ENCODE measurements around the gene HES1. TPM values are rescaled to one million over a fixed set of nuclear protein-coding genes. Genes with fewer than 3 reads are reported as not detected.

Gene HES1
- total RNA-seq, 8 experiments from 2014 or later, result 12.4 to 83.5 (median 18.1) TPM

DNA sequence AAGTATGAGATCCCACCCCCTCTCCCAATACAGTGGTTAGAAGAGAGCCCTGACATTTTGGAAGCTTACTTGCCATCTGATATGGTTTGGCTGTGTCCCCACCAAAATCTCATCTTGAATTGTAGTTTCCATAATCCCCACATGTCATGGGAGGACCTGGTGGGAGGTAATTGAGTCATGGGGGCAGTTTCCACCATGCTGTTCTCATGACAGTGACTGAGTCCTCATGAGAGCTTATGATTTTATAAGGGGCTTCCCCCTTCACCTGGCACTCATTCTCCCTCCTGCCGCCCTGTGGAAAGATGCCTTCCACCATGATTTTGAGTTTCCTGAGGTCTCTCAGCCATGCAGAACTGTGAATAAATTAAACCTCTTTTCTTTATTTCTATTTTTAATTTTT lies 28.8 kb upstream of the HES1 start:
- 83 to 100% (median 100%) methylated on average over 1 of the region's 1 CpG; no CpG with 5 or more reads in 2 of the 10 experiments for WGBS, 10 experiments

DNA sequence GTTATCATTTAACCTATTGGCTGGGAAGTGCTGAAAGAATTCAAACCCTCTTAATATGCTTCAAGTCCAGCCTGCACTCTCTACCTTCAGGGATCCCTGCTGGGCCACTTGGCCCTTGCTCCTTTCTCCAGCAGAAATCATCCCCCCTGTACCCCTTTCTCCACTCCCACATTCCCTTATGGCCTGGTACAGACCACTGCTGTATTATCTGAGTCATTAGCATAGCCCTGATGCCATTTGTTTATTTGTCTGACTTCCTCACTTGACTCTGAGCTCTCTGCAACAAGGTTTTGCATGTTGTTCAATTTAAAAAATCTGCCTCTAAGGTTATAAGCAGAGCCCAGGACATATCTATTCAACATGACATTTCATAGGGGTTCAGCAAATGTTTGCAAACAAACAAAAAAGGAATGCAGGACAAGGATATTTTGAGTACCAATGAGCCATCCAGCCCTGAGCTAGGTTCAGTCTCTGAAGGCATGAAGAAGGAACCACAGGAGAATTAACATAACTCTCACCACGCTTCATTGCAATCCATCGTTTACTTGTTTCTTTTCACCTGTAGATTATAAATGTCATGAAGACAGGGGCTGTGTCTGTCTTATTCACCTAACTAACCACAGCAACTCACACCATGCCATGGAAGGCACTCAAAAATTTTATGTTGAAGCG lies 26.6 kb upstream of the HES1 start:
- in situ Hi-C loops (cut with MboI; ENCODE audit: low pct_unique_long_range_greater_than_20kb in 2 of 9, low sequenced_read_pairs in 9 of 9, unreplicated experiment in 9 of 9), result no loop called here
- peaks cover 13 to 21% of the 10 kb centered on the region in 2 donors for H3K4me1 ChIP-seq (replicated peaks in 1 of 2)
- no peak for ATAC-seq (replicated peaks in 6 of 8)
- WGBS, 10 experiments, result 49 to 100% (median 81%) methylated on average over 1 to 3 of the region's 3 CpGs; no CpG with 5 or more reads in 4 of the 10 experiments
- no peak overlapping the region for H3K27ac ChIP-seq
- H3K4me3 ChIP-seq, result no peak overlapping the region

More for the DNA sequence above, 28.8 kb upstream of the HES1 start:
- no peak overlapping the region for H3K4me3 ChIP-seq
- in situ Hi-C loops (cut with MboI; ENCODE audit: low pct_unique_long_range_greater_than_20kb in 2 of 9, low sequenced_read_pairs in 9 of 9, unreplicated experiment in 9 of 9), result no loop called here
- no peak overlapping the region for H3K27ac ChIP-seq
- peaks cover 8 to 13% of the 10 kb centered on the region in 2 donors for H3K4me1 ChIP-seq (replicated peaks in 1 of 2)
- ATAC-seq (replicated peaks in 6 of 8), result no peak

DNA sequence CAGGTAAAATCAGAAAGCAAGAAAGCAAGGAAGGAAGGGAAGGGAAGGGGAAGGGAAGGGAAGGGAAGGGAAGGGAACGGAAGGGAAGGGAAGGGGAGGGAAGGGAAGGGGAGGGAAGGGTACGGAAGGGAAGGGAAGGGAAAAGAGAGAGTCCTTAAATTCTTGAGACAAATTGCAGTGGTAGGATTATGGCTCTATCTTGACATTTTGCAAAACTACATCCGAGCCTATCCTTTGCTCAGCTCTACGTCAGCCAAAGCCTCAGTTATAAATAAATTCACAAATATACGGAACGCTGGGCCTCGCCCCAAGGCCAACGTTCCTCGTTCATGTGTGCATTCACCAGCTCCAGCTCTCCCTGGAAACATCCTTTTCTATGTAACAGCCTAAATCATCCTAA lies 25.5 kb upstream of the HES1 start:
- in situ Hi-C loops (cut with MboI; ENCODE audit: low pct_unique_long_range_greater_than_20kb in 2 of 9, low sequenced_read_pairs in 9 of 9, unreplicated experiment in 9 of 9), result no loop called here
- ATAC-seq (replicated peaks in 6 of 8), result peak in 1 of 8 experiments; percentile 5
- H3K4me1 ChIP-seq (replicated peaks in 1 of 2), result peaks cover 12 to 17% of the 10 kb centered on the region in 2 donors
- H3K4me3 ChIP-seq, result no peak overlapping the region
- 69 to 100% (median 90%) methylated on average over 2 to 5 of the region's 9 CpGs; no CpG with 5 or more reads in 3 of the 10 experiments for WGBS, 10 experiments
- no peak overlapping the region for H3K27ac ChIP-seq

DNA sequence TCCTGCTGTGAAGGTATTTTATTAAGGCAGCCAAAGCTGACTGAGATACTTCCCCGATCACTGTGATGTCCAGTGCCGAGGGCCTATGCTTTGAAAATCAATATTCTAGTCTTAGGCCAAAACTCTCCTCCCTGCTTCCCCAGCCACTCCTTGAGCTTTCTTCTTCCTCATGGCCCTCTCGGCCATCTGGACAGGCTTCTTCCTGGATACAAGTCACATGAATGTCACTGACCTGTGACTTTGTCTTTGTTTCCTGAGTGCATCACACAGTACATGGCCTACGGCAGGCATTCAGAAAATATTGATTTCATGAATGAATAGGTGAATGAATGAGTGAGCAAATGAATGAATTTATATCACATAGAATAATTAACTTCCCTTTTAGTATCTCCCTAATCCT lies 24.6 kb upstream of the HES1 start:
- WGBS, 10 experiments, result 40 to 100% (median 77%) methylated on average over 1 to 4 of the region's 4 CpGs; no CpG with 5 or more reads in 3 of the 10 experiments

DNA sequence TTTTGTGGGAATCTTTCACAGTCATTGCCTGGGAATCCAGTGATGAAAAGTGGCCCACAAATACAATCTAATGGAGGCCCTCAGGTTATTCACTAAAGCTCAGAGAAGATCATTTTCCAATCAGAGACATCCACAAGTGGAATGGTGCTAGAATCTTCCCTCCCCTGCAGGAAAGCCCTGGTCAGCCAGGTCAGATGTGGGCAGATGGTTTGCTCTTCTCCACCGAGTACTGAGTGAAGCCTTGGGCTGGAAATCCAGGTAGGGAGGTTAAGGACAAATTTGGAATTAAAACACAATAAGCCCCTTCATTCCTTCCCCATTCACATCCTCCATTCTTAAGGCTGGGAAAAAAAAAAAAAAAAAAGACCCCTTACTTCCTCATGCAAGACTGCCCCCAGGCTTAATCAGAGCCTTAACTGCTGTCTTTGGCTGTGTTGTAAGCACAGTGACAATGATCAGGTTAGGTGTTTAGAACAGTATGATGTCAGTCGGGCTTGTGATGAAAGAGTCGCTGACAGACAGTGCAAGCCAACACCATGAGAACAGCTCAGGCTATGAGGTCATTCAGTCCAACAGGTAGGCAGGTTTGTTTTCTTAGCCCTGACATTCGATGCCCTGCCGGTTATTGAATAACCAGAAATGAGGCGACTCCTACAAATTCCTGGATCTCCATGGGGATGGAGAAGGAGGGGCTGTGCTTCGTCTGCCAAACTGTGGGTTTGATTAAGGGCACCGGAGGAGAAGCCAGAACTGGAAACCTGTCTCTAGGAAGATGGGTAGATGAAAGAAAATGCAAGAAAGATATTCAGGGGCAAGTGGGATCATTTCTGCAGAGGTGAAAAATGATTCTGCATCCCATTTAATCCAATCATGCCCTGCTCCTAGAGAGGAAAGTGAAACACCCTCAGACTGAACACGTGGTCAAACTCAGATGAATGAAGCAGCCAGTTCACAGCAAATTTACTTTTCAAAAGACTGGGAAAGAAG lies 23.5 kb upstream of the HES1 start:
- Histone ChIP-seq H3K27ac (peak overlapping the region in 1 of 2 donors; percentile 3), H3K4me3 (no peak overlapping the region), H3K4me1 (replicated peaks in 1 of 2) (peaks cover 12 to 17% of the 10 kb centered on the region in 2 donors)
- in situ Hi-C loops (cut with MboI; ENCODE audit: low pct_unique_long_range_greater_than_20kb in 2 of 9, low sequenced_read_pairs in 9 of 9, unreplicated experiment in 9 of 9), result no loop called here
- peak; percentile 62 to 99 (median 96) for ATAC-seq (replicated peaks in 6 of 8)
- WGBS, 10 experiments, result 0 to 72% (median 13%) methylated on average over 1 to 8 of the region's 9 CpGs; no CpG with 5 or more reads in 1 of the 10 experiments

More for the DNA sequence above, 24.6 kb upstream of the HES1 start:
- Histone ChIP-seq H3K27ac (no peak overlapping the region), H3K4me3 (no peak overlapping the region), H3K4me1 (replicated peaks in 1 of 2) (peaks cover 12 to 17% of the 10 kb centered on the region in 2 donors)
- in situ Hi-C loops (cut with MboI; ENCODE audit: low pct_unique_long_range_greater_than_20kb in 2 of 9, low sequenced_read_pairs in 9 of 9, unreplicated experiment in 9 of 9), result no loop called here
- no peak for ATAC-seq (replicated peaks in 6 of 8)

DNA sequence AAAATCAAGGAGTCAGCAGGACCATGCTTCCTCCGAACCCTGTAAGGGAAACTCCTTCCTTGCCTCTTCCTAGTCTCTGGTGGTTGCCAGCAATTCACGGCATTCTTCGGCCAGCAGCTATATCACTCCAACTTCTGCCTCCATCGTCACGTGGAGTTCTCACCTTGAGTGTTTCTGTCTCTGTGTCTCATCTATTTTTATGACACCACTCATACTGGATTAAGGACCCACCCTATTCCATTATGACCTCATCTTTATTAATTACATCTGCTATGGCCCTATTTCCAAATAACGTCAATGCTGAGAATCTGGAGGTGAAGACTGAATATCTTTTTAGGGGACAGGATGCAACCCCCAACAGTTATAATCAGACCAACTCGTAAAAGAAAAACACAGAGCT lies 21.8 kb upstream of the HES1 start:
- in situ Hi-C loops (cut with MboI; ENCODE audit: low pct_unique_long_range_greater_than_20kb in 2 of 9, low sequenced_read_pairs in 9 of 9, unreplicated experiment in 9 of 9), result no loop called here
- ATAC-seq (replicated peaks in 6 of 8), result no peak
- WGBS, 10 experiments, result 60 to 100% (median 87%) methylated on average over 1 to 7 of the region's 7 CpGs; no CpG with 5 or more reads in 2 of the 10 experiments
- Histone ChIP-seq H3K27ac (no peak overlapping the region), H3K4me3 (no peak overlapping the region), H3K4me1 (replicated peaks in 1 of 2) (peaks cover 12 to 17% of the 10 kb centered on the region in 2 donors)

DNA sequence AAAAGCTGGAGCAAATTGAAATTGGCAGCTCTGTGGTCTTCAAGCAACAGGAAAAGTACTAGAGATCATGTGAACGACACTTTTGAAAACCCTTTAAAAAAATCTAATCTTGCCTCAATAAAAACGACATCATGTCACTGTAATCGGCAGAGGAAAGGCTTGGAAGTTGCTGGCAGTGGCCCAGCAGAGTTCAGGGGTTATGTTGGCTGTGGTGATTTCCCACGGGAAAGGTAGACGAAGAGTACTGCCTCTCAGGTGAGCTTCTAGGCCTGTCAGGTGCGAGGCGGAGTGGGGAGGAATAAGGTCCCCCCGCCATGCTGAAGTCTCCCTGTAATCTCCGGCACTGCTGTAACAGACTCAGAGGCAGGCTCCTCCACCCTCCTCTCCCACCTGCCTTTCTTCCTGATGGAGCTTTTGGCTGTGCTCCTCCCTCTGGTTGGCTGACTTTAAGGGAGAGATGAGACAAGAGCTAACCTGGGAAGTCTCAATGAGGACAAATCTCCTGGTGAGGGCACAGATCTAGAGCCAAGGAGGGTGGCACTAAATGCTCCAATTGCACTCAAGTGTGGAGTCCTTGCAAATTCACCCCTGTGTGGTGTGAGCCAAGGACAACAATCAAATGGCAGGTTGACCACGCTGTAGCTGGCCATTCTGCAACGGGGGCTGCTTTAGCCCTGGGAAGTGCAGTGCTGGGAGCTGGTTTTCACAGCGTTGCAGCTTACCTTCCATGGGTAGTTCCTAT lies 18.7 kb upstream of the HES1 start:
- H3K4me1 ChIP-seq (replicated peaks in 1 of 2), result peaks cover 9 to 13% of the 10 kb centered on the region in 2 donors
- in situ Hi-C loops (cut with MboI; ENCODE audit: low pct_unique_long_range_greater_than_20kb in 2 of 9, low sequenced_read_pairs in 9 of 9, unreplicated experiment in 9 of 9), result no loop called here
- no peak overlapping the region for H3K27ac ChIP-seq
- no peak overlapping the region for H3K4me3 ChIP-seq
- no peak for ATAC-seq (replicated peaks in 6 of 8)
- 17 to 90% (median 73%) methylated on average over 2 to 11 of the region's 12 CpGs for WGBS, 10 experiments

DNA sequence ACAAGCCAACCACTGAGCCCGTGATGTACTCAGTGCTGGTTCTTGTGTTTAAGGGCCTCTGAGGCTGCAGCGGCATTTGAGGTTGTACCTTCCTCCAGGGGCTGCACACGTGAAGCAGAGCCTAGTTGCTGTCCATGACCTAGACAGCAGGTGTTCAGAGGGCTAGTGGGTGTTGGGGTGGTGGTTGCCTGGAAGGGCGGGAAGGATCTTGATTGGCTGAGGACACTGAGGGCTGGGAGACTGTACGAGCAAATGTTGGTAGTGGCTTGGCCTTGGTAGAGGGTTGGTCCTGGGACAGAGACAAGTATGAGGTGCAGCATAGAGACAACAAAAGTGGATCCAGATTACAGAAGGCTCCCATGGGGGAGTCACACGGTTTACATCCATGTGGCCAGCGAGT lies 17.0 kb upstream of the HES1 start:
- ATAC-seq (replicated peaks in 6 of 8), result no peak
- no peak overlapping the region for H3K27ac ChIP-seq
- in situ Hi-C loops (cut with MboI; ENCODE audit: low pct_unique_long_range_greater_than_20kb in 2 of 9, low sequenced_read_pairs in 9 of 9, unreplicated experiment in 9 of 9), result no loop called here
- H3K4me3 ChIP-seq, result no peak overlapping the region
- H3K4me1 ChIP-seq (replicated peaks in 1 of 2), result no peaks in the 10 kb centered on the region
- WGBS, 10 experiments, result 50 to 100% (median 100%) methylated on average over 1 to 4 of the region's 7 CpGs; no CpG with 5 or more reads in 2 of the 10 experiments

DNA sequence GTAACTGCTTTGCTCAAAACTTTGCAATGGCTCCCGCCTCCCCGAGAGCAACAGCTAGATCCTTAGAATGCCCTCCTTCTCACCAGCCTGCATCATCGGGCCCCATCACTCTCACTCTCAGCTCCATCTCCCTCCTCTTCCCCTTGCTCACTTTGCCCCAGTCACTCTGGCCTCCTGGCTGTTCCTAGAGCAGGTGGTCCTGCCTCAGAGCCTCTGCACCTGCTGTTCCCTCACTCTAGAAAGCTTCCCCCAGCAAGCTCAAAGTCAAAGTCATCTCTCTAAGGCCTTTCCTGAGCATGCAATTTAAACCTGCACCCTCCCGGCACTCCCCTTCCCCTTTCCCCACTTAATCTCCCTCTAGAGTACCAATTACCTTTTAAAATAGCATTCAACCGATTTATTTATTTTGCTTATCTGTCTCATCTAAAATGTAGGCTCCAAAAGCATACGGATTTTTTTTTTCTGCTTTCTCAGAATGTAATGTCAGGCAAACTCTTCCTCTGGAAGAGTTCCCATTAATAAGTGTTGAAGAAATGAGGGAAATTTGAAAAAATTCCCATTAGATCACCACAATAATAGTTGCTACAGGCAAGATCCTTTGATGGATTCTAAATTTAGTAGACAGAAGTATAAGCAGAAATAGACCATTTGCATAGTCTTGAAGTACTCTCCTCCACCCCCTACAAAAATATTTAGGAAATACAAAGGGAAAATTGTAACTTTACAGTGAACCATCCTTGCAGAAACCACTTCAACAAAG lies 15.9 kb upstream of the HES1 start:
- no peak for ATAC-seq (replicated peaks in 6 of 8)
- no peak overlapping the region for H3K4me3 ChIP-seq
- WGBS, 10 experiments, result 55 to 100% (median 87%) methylated on average over 1 to 6 of the region's 6 CpGs
- H3K27ac ChIP-seq, result no peak overlapping the region
- H3K4me1 ChIP-seq (replicated peaks in 1 of 2), result no peaks in the 10 kb centered on the region
- in situ Hi-C loops (cut with MboI; ENCODE audit: low pct_unique_long_range_greater_than_20kb in 2 of 9, low sequenced_read_pairs in 9 of 9, unreplicated experiment in 9 of 9), result no loop called here

DNA sequence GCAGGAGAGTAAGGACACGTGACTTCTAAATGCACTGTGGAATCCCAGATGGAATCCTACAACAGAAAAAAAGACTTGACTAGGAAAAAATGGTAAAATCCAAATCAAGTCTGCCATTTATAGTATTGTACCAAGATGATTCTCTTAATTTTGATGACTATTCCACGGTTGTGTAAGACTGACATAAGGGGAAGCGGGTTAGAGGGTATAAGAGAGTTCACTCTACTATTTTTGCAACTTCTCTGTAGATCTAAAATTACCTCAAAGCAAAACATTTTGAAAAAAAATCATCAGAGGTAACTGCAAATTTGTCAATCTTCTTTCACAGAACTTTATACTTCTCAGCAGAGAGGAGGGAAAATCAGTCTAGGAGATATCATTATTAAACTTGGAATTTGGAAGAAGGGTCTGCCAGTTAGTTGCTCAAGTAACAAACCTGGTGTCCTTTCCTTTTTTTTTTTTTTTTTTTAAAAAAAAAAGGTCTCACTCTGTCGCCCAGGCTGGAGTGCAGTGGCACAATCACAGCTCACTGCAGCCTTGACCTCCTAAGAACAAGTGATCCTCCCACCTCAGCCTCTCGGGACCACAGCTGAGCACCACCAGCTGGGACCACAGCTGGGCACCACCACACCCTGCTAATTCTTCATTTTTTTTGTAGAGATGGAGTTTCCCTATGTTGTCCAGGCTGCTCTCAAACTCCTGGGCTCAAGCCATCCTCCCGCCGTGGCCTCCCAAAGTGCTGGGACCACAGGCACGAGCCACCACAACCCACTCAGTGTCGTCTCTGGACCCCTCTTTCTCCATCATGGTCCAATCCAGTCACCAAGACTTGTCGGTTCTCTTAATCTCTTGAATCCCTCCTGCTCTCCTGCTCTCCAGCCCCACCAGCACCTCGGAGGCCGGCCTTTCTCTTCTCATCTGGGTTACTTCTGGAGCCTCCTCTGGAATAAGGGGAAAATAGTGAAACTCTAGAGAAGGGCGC lies 14.9 kb upstream of the HES1 start:
- WGBS, 10 experiments, result 50 to 100% (median 84%) methylated on average over 2 to 11 of the region's 13 CpGs
- Histone ChIP-seq H3K27ac (no peak overlapping the region), H3K4me1 (replicated peaks in 1 of 2) (no peaks in the 10 kb centered on the region), H3K4me3 (no peak overlapping the region)
- in situ Hi-C loops (cut with MboI; ENCODE audit: low pct_unique_long_range_greater_than_20kb in 2 of 9, low sequenced_read_pairs in 9 of 9, unreplicated experiment in 9 of 9), result no loop called here
- ATAC-seq (replicated peaks in 6 of 8), result no peak

DNA sequence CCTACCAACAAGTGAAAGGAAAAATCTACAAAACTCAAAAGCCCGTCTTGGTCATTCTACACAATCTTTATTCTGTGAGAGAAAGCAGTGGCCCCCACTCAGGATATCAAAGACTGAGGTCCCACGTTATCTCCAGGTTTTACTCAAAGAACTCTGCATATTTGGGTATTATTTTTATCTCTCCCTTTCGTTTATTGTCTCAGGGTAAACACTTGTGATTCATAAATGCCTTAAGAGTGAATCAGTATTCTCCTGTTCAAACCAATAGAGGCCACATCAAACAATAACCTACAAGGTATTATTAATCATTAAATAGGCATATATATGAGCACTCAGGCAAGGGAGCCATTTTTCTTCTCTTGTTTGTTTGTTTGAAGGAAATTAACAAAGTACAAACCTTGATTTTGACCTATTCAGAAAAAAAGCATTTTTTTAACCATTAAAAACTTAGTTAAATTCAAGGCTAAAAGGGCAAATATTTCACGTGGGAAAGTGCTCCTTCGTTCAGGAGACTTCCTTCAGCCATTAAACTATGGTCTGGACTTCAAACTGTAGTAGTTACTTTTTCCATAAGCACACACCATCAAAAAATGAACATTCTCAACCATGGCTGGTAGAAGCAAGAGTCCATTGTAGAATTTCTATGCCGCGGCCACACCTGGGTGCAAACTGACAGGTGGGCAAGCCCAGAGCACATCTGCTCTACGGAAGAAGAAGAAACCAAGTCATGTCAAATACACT lies 13.9 kb upstream of the HES1 start:
- WGBS, 10 experiments, result 40 to 91% (median 83%) methylated on average over 2 to 8 of the region's 8 CpGs
- no peak for ATAC-seq (replicated peaks in 6 of 8)
- Histone ChIP-seq H3K4me3 (no peak overlapping the region), H3K27ac (no peak overlapping the region), H3K4me1 (replicated peaks in 1 of 2) (no peaks in the 10 kb centered on the region)
- in situ Hi-C loops (cut with MboI; ENCODE audit: low pct_unique_long_range_greater_than_20kb in 2 of 9, low sequenced_read_pairs in 9 of 9, unreplicated experiment in 9 of 9), result no loop called here

All from motor neuron (in vitro differentiated cells).